HG03342 (cell line): ENCODE data around the gene EPG5.
"Not testable (repeated sequence)": the region's sequence is repeated elsewhere in the genome, so short reads cannot be mapped to it uniquely, and the experiment has no call there.

Source experiments
- ATAC-seq: cut with Tn5 transposase; IDR thresholded peaks from one replicate; pipeline ENCODE4 v1.9.1; 2021; ENCODE audit warnings: mild to moderate bottlenecking, moderate library complexity; ENCODE audit not compliant: unreplicated experiment

Gene EPG5

GRCh38 chr18:45980229-45980628 lies 13.1 kb upstream of the EPG5 start:
- ATAC-seq, result no peak

GRCh38 chr18:45978084-45978483 lies 11.0 kb upstream of the EPG5 start:
- no peak for ATAC-seq

GRCh38 chr18:45976974-45977373 lies 9.8 kb upstream of the EPG5 start:
- ATAC-seq, result no peak

- no peak for ATAC-seq
Observed at GRCh38 chr18:45976566-45976965, 9.4 kb upstream of the EPG5 start.

GRCh38 chr18:45974088-45974536 lies 7.0 kb upstream of the EPG5 start:
- no peak for ATAC-seq

- ATAC-seq, result not testable (repeated sequence)
Observed at GRCh38 chr18:45964913-45965312, 2.2 kb downstream of the EPG5 start.

- ATAC-seq, result no peak
Observed at GRCh38 chr18:45962866-45963265, 4.3 kb downstream of the EPG5 start.

- ATAC-seq, result no peak
Observed at GRCh38 chr18:45962461-45962860, 4.7 kb downstream of the EPG5 start.

- not testable (repeated sequence) for ATAC-seq
Observed at GRCh38 chr18:45959484-45959883, 7.6 kb downstream of the EPG5 start.

- ATAC-seq, result no peak
Observed at GRCh38 chr18:45958730-45959129, 8.4 kb downstream of the EPG5 start.

GRCh38 chr18:45958027-45958426 lies 9.1 kb downstream of the EPG5 start:
- no peak for ATAC-seq

GRCh38 chr18:45957100-45957499 lies 10.0 kb downstream of the EPG5 start:
- ATAC-seq, result no peak

- no peak for ATAC-seq
Observed at GRCh38 chr18:45954070-45954934, 12.8 kb downstream of the EPG5 start.

GRCh38 chr18:45951016-45951714 lies 16.0 kb downstream of the EPG5 start:
- no peak for ATAC-seq

- ATAC-seq, result no peak
Observed at GRCh38 chr18:45945669-45946068, 21.5 kb downstream of the EPG5 start.

- no peak for ATAC-seq
Observed at GRCh38 chr18:45940724-45941123, 26.4 kb downstream of the EPG5 start.

- no peak for ATAC-seq
Observed at GRCh38 chr18:45939236-45939635, 27.9 kb downstream of the EPG5 start.

- ATAC-seq, result no peak
Observed at GRCh38 chr18:45938488-45938935, 28.6 kb downstream of the EPG5 start.

GRCh38 chr18:45935591-45936335 lies 31.4 kb downstream of the EPG5 start:
- no peak for ATAC-seq

GRCh38 chr18:45932708-45933107 lies 34.4 kb downstream of the EPG5 start:
- no peak for ATAC-seq

GRCh38 chr18:45930963-45931362 lies 36.2 kb downstream of the EPG5 start:
- ATAC-seq, result no peak
